ENCODE results near the gene ROBO1. TPM values are rescaled to one million over a fixed set of nuclear protein-coding genes. Genes with fewer than 3 reads are reported as not detected.

The ROBO1 gene
- total and polyA plus RNA-seq, 2 of the 8 experiments (the other 6 are each of a cell fraction or from before 2014, with no cell fraction given) = 51.4 to 91.0 TPM

- H3K23ac ChIP-seq (ENCODE audit: insufficient read length) = no peak overlapping the region
- H3K56ac ChIP-seq (replicated peaks; ENCODE audit: insufficient read length, low read depth, low read length) = no peak overlapping the region
- no peak overlapping the region for H3K4me3 ChIP-seq (ENCODE audit: extremely low read depth in 1 of 4, insufficient read depth in 2 of 4, low read depth in 3 of 4, low read length in 4 of 4)
- H3K4me1 ChIP-seq (replicated peaks in 1 of 4; ENCODE audit: control insufficient read depth in 3 of 4, insufficient read depth in 4 of 4, low read length in 3 of 4) = no peaks in the 10 kb centered on the region
- H3K79me2 ChIP-seq (ENCODE audit: control insufficient read depth in 1 of 2, insufficient read depth in 2 of 2, low read length in 2 of 2) = peaks cover 0 to 63% of the 10 kb centered on the region in 2 experiments; a peak in 2 of 4 replicates
- H4K5ac ChIP-seq (ENCODE audit: insufficient read length, low read depth, low read length) = no peak overlapping the region
- DNase-seq (ENCODE audit: low read depth in 1 of 2, low spot score in 2 of 2) = no peak
- H2BK20ac ChIP-seq (ENCODE audit: low read length) = no peak overlapping the region
- H3K9me3 ChIP-seq (ENCODE audit: insufficient read depth in 2 of 2, low read depth in 1 of 2, low read length in 1 of 2) = peaks cover 6 to 8% of the 10 kb centered on the region in 2 experiments; a peak in 2 of 4 replicates
- POLR2A ChIA-PET (ENCODE audit: partially characterized antibody) = interaction anchor here (0.6 to 0.9 kb wide), 2 partner anchors 27 to 734 kb away, joined by 3 to 4 read pairs; no protein-coding TSS in a partner anchor
- no peaks in the 10 kb centered on the region; the same call in 1 of the 2 replicates for H3K79me1 ChIP-seq (ENCODE audit: low read depth, low read length)
- H3K23me2 ChIP-seq (ENCODE audit: low read depth, low read length) = no peaks in the 10 kb centered on the region
- H3K36me3 ChIP-seq (ENCODE audit: control insufficient read depth in 2 of 4, insufficient read depth in 4 of 4, low read length in 3 of 4) = no peaks in the 10 kb centered on the region
- H2BK120ac ChIP-seq (replicated peaks; ENCODE audit: low read depth, low read length) = no peak overlapping the region
- H2AFZ ChIP-seq (ENCODE audit: low read length) = no peak overlapping the region
- H3K4ac ChIP-seq (replicated peaks; ENCODE audit: insufficient read length, low read depth, low read length) = no peak overlapping the region
- H3K9ac ChIP-seq (replicated peaks in 1 of 4; ENCODE audit: extremely low read depth in 1 of 4, low read depth in 3 of 4, low read length in 3 of 4) = no peak overlapping the region
- H4K91ac ChIP-seq (replicated peaks; ENCODE audit: insufficient read length, low read length) = no peak overlapping the region
- H2AK5ac ChIP-seq (ENCODE audit: low read depth, low read length) = no peak overlapping the region
- H4K20me1 ChIP-seq (replicated peaks in 1 of 2; ENCODE audit: control insufficient read depth in 1 of 2, insufficient read depth in 2 of 2, low read length in 2 of 2) = no peaks in the 10 kb centered on the region
- H3K27me3 ChIP-seq (replicated peaks in 1 of 4; ENCODE audit: control insufficient read depth in 3 of 4, extremely low read depth in 1 of 4, insufficient read depth in 3 of 4, low read length in 3 of 4) = no peaks in the 10 kb centered on the region
- H2BK5ac ChIP-seq (ENCODE audit: low read depth, low read length) = no peak overlapping the region
- no peak overlapping the region for H4K8ac ChIP-seq (ENCODE audit: extremely low read depth, insufficient read depth, low read length)
- no peak overlapping the region for H2BK12ac ChIP-seq (ENCODE audit: low read depth, low read length)
- H2BK15ac ChIP-seq (ENCODE audit: low read length) = no peak overlapping the region
- WGBS, 2 experiments (ENCODE audit: extremely low coverage in 1 of 2, insufficient coverage in 1 of 2, insufficient read length in 1 of 2, insufficient replicate concordance in 2 of 2, low coverage in 1 of 2, low lambda C conversion rate in 2 of 2, missing lambda C conversion rate in 1 of 2) = 100% methylated on average over 1 of the region's 1 CpG; no CpG with 5 or more reads in 1 of the 2 experiments
- no peak overlapping the region for H3K18ac ChIP-seq (ENCODE audit: extremely low read depth, low read length)
- H3K14ac ChIP-seq (ENCODE audit: insufficient read length) = no peak overlapping the region
- no peak overlapping the region for H3K27ac ChIP-seq (ENCODE audit: low read depth, low read length)
- no peak overlapping the region for H3K4me2 ChIP-seq (ENCODE audit: insufficient read depth in 1 of 2, low read depth in 2 of 2, low read length in 2 of 2)
- FAIRE-seq = no peak
- CTCF ChIA-PET (ENCODE audit: partially characterized antibody) = no interaction called here
- TF ChIP-seq USF2 (IDR thresholded peaks at IDR 0.05; ENCODE audit: low read length) (no peak), CHD1 (IDR thresholded peaks at IDR 0.05; ENCODE audit: low read depth, low read length) (no peak), PHF8 (conservative IDR thresholded peaks at IDR 0.05; ENCODE audit: low read depth, low read length) (no peak), RNF2 (IDR thresholded peaks at IDR 0.05; ENCODE audit: borderline replicate concordance, low read depth, low read length, missing control alignments, poor library complexity, severe bottlenecking) (no peak), KDM4A (IDR thresholded peaks at IDR 0.05; ENCODE audit: low read depth, low read length, severe bottlenecking) (no peak), TAF7 (optimal IDR thresholded peaks at IDR 0.05; ENCODE audit: borderline replicate concordance, low read depth, low read length) (no peak), TCF12 (IDR thresholded peaks at IDR 0.05; ENCODE audit: low read depth, low read length) (no peak), TEAD4 (IDR thresholded peaks at IDR 0.05; ENCODE audit: low read depth, low read length) (no peak), NANOG (IDR thresholded peaks at IDR 0.05; ENCODE audit: insufficient read depth, low read depth, low read length, poor library complexity, severe bottlenecking) (no peak), SIRT6 (IDR thresholded peaks at IDR 0.05; ENCODE audit: low read length) (no peak), E2F6 (IDR thresholded peaks at IDR 0.05) (no peak), SP1 (IDR thresholded peaks at IDR 0.05; ENCODE audit: low read depth, low read length) (no peak)
Measured at GRCh38 chr3:78967061-78967460, 800.7 kb downstream of the ROBO1 start.
